GM21529 (cell line): ENCODE data around the gene HSPG2.

Source experiments
- ATAC-seq: cut with Tn5 transposase; IDR thresholded peaks from one replicate; pipeline ENCODE4 v1.9.1; 2021; ENCODE audit not compliant: unreplicated experiment

Gene HSPG2

DNA sequence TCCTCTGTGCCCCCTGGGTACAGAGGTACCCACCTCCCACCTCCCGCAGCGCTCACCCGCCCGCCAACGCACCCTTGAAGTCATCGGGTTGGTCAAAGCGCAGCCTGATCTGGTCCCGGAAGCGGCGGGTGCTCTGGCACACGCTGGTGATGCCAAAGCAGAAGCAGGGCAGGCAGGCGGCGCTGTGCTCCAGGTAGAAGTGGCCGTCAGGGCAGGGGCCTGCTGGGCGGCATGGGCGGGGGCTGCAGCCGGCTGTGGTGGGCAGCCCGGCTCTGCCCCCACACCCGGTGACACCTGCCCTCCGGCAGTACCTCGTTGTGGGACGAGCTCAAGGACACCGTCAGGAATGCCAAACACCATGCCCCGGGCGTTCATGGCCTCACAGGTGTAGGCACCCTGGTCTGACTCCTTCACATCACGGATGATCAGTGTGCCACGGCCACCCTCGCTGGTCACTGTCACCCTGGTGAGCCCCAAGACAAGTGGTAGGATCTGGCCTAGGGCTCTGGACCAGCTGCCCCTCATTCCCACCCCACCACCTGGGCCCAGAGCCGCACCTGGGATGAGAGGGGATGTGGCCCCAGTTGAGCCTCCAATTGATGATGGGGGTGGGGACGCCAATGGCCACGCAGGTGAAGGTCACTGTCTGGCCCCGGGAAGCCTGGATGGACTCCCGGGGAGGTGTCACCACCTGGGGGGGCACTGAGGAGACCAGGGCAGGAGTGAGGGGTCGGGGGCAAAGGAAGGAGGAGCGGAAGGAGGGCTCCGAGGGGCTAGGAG is 52.5 kb downstream of the HSPG2 start:
- ATAC-seq: no peak

DNA sequence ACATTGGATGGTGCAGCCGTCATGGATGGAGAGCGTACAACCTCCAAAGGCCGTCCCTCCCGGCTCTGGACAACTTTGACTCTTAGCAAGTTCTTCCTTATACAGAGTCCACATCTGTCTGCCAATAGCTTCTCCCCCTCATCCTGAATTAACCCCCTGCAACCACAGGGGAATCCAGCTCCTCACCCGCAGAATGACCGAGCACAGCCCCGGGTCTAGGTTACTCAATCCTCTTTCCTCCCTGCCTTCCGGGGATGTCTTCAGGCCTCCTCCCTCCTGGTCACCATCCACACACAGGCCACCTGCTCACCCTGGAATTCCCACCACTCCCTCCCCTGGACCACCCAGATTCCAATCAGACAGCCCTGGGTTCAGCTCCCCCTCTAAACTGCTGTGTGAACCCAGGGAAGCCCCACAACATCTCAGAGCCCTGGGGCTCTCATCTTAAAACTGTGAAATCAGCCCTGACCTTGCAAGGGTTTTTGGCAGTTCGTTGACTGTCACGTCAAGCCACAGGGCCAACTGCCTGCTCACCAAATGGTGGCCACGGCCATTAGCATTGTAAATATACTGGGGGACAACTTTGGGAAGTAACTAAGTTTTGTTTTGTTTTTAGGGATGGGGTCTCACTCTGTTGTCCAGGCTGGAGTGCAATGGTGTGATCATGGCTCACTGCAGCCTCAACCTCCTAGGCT is 54.2 kb downstream of the HSPG2 start:
- no peak for ATAC-seq

DNA sequence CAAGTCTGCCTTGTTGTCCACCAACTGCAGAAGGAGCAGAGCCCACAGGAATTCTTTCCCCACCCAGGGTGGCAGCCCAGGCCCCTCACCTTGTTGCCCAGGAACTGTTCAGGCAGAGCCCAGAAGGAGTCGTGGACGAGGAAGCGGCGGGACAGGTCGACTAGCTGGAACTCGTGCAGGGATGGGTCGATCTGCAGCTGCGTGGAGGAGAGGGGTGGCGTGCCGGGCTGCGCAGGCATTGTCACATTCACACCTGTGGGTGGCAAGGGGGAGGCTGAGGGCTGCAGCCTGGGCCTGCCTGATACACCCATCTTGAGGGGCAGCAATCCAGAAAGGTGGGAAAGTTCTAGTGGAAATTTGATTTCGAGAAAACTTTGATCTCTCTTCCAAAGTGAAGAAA is 55.9 kb downstream of the HSPG2 start:
- no peak for ATAC-seq

DNA sequence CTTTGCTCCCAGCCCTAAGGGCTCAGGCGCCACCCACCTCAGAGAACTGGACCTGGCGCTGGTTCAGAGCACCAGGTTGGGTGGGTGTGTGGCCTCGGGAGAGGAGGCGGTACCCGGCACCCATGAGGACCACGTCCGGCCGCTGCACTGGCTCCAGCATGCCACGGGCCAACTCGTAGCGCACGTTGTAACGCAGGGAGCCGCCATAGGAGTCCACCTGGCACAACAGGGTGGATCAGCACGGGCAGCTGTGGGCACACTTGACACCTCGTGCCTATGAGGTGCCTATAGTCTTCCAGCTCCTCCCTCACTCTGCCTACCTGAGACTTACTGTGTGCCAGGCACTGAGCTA is 56.5 kb downstream of the HSPG2 start:
- ATAC-seq: no peak

DNA sequence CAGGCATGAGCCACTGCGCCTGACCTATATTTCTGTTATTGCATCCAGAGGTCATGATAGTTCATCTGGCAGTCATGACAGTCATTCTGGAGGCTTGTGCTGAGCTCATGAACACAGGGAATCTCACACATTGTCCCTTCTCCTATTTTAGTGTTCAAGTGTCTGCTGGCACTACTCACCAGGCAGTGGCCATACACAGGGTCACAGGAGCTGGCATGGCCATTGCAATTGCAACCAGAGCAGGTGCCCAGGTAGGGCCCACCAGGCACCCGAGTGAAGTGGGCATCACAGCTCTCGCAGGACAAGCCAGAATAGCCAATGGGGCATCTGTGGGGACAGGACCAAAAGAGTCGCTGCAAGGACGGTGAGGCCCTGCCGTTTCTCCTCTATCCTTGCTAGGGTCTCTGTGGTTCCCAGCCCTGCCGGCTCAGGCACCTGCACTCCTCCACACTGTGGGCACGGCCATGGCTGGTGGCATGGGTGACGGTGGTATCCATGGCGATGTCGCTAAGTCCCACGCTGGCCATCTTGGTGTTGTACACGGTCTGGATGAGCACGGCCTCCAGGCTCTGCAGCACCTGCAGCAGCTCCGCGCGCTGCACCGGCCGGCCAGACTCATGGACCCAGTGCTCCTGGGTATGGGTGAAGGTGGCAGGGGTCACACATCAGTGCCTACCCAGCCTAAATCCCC is 57.0 kb downstream of the HSPG2 start:
- no peak for ATAC-seq

DNA sequence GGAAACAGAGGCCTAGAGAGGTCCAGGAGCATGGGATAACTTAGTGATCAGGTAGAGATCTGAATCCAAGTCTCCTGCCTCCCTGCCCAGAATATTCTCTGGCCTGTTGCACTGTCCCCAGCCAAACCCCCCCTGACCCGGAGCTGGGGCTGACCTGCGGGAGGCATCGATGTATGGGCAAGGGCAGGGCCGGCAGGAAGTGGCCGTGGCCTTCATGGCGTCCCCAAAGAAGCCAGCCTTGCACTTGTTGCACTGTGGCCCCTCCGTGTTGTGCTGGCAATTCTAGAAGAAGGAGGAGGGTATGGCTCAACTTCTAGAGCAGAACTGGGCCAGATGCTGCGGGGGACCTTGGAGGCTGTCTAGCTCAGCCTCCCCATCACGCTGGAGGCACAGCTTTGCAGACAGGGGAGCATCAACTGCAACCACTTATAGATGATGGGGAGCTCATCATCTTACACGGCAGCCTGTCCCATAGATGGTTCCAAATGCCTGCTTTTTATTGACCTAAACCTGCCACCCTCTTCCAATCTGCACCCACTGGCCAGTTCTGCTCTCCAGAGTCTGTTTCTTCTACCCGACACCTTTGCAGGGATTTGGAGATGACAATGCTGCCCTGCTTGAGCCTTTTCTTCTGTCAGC is 58.2 kb downstream of the HSPG2 start:
- no peak for ATAC-seq

DNA sequence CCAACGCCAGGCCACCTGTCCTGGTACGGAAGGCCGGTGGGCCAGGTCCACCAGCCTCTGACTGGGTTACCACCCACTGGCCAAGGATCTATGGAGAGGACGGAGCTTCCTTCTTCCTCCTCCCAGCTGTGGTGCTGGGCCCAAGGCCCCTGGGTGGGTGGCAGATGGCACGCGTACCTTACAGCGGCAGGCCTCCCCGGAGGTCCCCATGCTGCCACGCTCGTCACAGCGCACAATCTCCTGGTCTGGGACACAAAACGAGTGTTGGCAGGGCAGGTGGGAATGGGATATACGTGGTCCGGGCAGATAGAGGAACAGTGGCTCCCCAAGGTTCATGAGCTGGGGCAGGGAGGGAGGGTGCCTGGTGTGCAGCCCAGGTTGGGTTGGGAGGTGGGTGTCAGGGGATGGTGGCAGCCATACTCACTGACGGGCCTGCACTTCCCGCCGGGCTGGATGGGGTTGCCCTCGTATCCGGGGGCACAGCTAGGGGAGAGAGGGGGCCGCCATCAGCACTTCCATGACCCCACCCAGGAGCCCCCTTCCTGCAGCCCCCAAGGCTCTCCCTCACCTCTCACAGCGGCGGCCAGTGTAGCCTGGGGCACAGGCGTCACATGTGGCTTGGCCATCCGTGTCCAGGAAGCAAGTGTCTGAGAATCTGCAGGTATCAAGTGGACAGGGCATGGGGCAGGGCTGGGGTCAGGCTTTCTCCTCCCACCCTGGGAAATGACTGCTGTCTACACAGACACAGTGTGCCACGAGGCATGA is 58.9 kb downstream of the HSPG2 start:
- no peak for ATAC-seq

DNA sequence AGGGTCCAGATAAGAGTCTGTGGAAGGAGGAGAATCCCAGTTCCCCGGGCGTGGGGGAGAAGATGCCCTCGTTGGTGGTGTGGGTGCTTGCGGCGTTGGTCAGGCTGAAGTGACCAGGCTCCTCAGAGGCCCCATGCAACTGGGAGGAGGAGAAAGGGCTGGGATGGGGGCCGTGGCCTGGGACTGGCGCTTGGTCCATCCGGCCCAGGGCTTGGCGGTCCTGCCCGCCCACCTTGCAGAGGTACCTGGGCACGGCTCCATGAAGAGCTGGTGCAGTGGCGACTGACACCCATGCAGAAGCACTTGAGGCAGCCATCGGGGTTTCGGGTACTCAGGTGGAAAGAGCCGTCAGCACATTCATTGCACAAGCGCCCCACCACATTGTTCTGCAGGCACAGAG is 60.8 kb downstream of the HSPG2 start:
- ATAC-seq: no peak

DNA sequence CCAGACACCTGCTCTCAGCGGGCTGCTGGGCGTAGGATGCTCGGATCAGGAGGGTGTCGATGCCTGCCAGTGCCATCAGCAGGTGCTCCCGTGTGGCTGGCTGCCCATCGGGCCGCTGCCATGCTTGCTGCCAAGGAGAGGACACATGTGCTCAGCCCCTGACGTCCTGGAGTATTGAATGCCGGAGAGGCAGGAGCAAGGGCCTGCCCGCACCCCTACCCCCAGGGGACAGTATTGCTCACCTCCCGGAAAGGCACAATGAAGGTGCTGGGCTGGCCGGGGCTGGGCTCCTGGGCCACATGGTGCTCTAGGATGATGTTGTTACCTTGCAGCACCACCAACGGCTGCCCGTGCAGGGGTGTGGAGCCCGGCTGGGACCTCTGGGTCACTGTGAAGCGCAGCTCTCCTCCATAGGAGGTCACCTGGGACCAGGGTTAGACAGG is 61.5 kb downstream of the HSPG2 start:
- no peak for ATAC-seq

DNA sequence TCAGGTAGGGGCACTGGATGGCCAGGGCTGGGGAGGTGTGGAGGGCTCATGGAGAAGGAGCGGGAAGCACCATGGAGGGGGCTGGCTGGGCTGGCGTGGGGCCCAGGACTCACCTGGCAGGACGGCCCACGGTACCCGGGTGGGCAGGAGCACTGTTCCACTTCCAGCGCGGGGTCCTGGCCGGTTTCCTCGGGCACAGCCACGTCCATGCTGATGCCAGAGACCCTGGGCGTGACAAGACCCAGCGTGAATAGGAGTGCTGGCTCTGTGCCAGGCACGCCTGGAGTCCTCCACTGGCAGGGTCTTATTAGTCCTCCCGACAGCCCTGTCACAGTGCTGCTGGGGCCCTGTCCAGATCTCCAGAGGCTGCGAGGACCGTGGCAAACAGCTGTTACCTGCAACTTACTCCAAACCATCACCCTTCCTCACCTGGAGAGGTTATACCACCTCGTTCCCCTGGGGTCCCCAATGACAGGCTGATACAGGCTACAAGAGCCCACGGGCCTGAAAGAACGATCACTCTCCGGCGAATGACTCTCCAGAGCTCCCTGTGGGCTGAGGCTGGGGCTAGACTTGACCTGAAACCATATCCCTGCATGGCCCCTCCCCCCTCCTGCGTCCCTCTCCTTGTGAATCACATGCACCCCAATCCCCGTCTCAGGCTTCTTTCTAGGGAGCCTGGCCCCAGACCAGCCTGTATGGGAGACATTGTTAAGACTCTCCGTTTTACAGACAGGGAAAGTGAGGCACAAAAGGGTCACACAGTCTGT is 62.1 kb downstream of the HSPG2 start:
- no peak for ATAC-seq

DNA sequence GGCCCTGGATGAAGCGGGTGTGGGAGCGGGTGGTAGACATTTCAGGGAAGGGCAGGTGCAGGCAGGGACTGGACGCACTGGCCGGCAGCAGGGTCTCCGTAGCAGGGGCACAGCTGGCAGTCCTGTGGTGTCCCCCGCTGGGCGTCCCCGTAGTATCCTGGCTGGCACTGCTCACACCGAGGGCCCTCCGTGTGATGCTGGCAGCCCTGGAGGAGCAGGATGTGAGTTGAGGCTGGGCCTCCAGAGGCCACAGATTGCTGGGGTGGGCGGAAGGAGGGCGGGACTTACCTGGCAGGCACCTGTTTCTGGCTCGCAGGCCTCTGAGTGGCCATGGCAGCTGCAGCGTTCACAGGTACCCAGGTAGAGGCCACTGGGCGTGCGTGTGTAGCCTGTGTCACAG is 62.8 kb downstream of the HSPG2 start:
- ATAC-seq: no peak

DNA sequence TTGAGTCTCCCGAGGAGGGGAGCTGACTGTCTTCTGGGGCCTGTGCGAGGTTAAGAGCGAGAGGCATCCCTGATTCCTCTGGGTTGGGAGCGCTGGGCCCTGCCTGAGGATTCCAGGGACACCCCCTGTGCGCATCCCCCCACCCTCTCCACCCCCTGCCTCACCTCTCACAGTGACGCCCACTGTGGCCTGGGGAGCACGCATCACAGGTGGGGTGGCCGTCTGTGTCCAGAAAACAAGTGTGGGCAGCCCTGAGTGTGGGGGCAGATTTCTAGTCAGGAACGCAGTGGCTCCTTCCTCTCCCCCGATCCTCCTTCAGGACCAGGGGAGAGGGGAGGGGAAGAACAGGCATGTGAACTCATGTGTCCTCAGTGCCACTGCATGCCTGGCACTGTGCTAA is 63.3 kb downstream of the HSPG2 start:
- ATAC-seq: no peak

DNA sequence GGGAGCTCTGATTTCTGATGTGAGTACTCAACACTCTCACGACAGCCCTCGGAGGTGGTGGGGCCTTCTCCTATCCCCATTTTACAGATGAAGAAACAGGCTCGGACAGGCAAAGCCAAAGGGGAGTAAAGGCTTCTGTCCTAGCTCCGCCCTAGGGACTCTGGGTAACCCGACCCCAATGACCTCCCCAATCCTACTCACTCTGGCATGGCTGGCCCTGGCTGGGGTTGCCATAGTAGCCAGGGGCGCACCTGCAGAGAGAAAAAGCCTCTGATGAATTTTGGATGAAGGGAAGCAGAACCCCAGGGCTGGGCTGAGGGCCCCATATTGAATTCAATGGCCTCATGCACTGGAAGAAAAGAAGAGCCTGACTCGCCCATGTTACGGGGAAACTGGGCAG is 63.9 kb downstream of the HSPG2 start:
- ATAC-seq: no peak

DNA sequence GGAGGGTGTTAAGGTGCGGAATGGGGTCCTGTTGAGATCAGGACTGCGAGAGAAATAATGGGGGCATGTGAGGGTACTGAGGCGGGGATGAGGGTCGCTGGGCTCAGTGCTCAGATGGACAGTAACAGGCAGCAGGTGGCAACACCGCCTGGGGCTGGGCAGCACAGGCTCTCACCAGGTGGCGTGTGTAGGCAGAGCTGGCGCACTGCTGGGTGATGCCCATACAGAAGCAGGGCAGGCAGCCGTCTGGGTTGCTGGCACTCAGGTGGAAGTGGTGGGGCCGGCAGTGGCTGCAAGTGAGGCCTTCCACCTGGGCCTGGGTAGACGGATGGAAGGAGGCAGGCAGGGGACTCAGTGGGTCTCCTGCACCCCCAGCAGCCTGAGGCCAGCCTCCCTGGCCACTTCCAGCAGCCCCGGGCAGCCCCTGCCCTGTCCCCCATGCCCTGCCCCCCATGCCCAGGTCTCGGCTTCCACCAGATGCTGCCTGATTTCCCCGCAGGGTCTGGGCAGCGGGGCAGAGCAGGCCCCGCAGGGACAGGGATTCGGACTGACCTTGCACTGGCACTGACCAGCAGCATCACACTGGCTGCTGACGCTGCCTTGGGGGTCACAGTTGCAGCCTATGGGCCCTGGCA is 64.5 kb downstream of the HSPG2 start:
- no peak for ATAC-seq

DNA sequence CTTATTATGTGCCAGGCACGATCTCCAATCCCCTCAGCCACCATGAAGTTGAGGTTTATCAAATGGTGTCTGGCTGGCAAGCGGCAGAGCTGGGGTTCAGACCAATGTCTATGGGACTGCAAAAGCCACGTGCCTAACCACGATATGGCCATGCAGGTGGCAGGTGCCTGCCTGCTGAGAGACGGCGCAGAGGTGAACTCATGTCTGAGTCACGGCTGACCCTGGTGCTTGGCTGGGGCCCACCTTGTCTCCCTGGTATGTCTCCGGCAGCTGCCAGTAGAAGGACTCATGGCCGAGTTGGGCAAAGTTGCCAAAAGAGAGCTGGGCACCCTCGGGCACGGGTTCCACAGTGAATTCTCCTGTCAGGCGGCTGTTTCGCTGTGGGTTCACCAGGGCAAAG is 65.2 kb downstream of the HSPG2 start:
- no peak for ATAC-seq

DNA sequence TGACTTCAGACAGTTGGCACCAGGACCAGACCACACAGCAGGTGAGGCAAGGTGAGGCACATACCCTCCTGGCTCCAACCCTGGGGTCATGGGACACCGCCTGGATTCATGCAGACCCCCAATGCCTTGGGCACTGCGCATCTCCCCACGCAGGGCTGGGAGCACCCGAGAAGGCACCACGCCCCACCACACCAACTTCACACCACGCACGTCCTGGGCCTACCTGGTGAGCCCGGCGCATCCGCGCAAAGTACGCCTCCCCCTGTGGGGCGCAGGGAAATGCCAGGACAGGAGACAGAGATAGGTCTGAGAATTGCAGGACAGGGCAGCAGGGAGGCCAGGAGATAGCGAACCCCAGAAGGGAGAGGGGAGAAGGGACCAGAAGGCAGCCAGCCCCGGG is 66.5 kb downstream of the HSPG2 start:
- ATAC-seq: no peak

DNA sequence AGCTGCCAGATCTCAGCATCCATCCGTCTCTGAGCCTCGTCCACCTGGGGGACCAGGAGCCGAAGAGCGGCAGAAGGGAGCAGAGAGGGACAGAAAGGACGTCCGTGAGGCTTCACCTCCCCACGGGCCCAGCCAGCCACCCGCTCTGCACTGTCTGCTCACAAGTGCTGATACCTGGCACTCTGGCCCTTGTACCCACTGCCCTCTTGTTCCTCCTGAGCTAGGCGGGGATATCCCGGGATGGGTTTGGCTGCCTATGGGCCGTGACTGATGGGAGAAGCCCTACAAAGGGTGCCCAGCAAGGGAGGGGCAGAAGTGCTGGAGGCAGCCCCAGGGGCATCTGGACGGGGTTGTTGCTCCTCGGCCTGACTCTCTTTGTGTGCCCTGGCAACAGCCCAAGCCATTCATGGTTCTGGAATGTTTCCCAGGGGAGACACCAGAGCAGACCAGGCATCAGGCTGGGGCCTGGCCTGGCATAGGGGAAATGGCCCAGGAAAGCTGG is 67.4 kb downstream of the HSPG2 start:
- ATAC-seq: no peak

DNA sequence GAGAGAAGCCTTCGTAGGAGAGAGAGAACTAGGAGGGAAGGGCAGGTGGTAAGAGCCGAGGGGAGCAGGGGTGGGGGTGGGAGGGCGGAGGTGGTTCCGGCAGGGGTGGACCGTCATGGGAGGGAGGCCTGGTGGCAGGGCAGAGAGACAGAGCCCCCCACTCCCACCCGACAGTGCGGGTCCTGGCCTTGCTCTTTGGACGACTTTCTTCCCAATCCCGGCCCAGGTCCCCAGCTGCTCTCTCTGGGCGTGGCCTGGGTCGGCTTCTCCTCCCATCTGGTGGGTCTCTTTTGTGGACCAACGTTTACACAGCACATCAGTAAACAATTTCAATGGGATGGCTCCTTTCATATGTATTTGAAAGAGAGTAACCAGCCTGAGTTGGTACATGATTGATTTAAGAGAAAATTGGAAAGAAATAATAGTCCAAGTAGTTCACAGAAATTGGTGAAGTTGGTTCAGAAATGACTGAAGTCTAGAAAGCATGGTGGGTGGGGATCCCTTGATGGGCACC is 68.1 kb downstream of the HSPG2 start:
- no peak for ATAC-seq

DNA sequence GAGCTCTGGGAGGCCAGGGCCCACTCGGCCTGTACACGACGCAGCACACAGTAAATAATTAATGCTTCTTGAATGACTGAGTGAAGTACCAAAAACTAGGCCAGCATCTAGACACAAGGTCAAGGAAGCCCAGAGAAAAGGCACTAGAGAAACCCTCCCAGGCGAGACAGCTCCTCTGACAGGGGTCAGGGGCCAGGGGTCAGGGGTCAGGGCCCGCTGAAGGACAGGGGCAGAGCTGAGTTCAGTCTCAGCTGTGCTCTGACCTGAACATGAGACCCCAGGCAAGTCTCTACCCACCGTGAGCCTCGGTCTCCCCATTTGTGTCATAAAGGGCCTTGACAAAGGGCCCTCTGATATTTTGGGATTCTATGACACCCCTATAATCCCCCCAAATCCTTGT is 68.6 kb downstream of the HSPG2 start:
- no peak for ATAC-seq
